H9 (cell line): ENCODE results near the gene CD200. TPM values are rescaled to one million over a fixed set of nuclear protein-coding genes. Genes with fewer than 3 reads are reported as not detected.

Source experiments
- DNase-seq: peaks from one replicate; pipeline ENCODE4 v3.0.0-alpha.2; 2017
- H2AFZ ChIP-seq: one replicate; pipeline ENCODE4 v1.6.1; 2013; ENCODE audit warnings: mild to moderate bottlenecking, low read length, control low read depth, moderate library complexity
- H2AK5ac ChIP-seq: 2 replicates; pipeline ENCODE4 v1.6.1; 2013; ENCODE audit warnings: low read length, control low read depth, mixed read lengths; ENCODE audit not compliant: insufficient read length
- H2BK120ac ChIP-seq: one replicate; pipeline ENCODE4 v1.6.1; 2013; ENCODE audit warnings: low read depth, mild to moderate bottlenecking, low read length, control low read depth, inconsistent platforms; ENCODE audit not compliant: poor library complexity, severe bottlenecking
- H2BK12ac ChIP-seq: 2 replicates; pipeline ENCODE4 v1.6.1; 2013; ENCODE audit warnings: low read length, control low read depth, mixed read lengths, low read depth; ENCODE audit not compliant: insufficient read length
- H2BK15ac ChIP-seq: 2 replicates; pipeline ENCODE4 v1.6.1; 2013; ENCODE audit warnings: low read depth, low read length, control low read depth
- H2BK20ac ChIP-seq: one replicate; pipeline ENCODE4 v1.6.1; 2013; ENCODE audit warnings: low read depth, mild to moderate bottlenecking, low read length, control low read depth, inconsistent platforms; ENCODE audit not compliant: poor library complexity, severe bottlenecking
- H2BK5ac ChIP-seq: 2 replicates; pipeline ENCODE4 v1.6.1; 2013; ENCODE audit warnings: low read length, control low read depth, mixed read lengths; ENCODE audit not compliant: insufficient read length
- H3K14ac ChIP-seq: 2 replicates; pipeline ENCODE4 v1.6.1; 2013; ENCODE audit warnings: low read length, control low read depth; ENCODE audit not compliant: insufficient read depth
- H3K18ac ChIP-seq: 2 replicates; pipeline ENCODE4 v1.6.1; 2013; ENCODE audit warnings: low read depth, mild to moderate bottlenecking, mixed read lengths, low read length, control low read depth; ENCODE audit not compliant: insufficient read length
- H3K23ac ChIP-seq: 2 replicates; pipeline ENCODE4 v1.6.1; 2013; ENCODE audit warnings: low read length, control low read depth, mixed read lengths, low read depth; ENCODE audit not compliant: insufficient read length
- H3K23me2 ChIP-seq: 2 replicates; pipeline ENCODE4 v1.6.1; 2013; ENCODE audit warnings: low read depth, mild to moderate bottlenecking, mixed read lengths, low read length, control low read depth; ENCODE audit not compliant: insufficient read length, poor library complexity, severe bottlenecking
- H3K27ac ChIP-seq: 2 replicates; pipeline ENCODE4 v1.5.1; 2013; ENCODE audit warnings: low read length, control low read depth, mixed read lengths, low read depth; ENCODE audit not compliant: insufficient read length
- H3K27me3 ChIP-seq: 2 replicates; pipeline ENCODE4 v1.6.1; 2013; ENCODE audit warnings: low read length, control low read depth, inconsistent platforms; ENCODE audit not compliant: insufficient read depth
- H3K4ac ChIP-seq: 2 replicates; pipeline ENCODE4 v1.6.1; 2013; ENCODE audit warnings: low read depth, mild to moderate bottlenecking, control low read depth, inconsistent platforms, low read length, moderate library complexity
- H3K4me1 ChIP-seq: 2 replicates; pipeline ENCODE4 v1.6.1; 2013; ENCODE audit warnings: low read length, control low read depth, inconsistent platforms; ENCODE audit not compliant: insufficient read depth
- H3K4me2 ChIP-seq: 2 replicates; pipeline ENCODE4 v1.6.1; 2013; ENCODE audit warnings: low read length, control low read depth, mixed read lengths; ENCODE audit not compliant: insufficient read length, insufficient read depth
- H3K56ac ChIP-seq: 2 replicates; pipeline ENCODE4 v1.6.1; 2013; ENCODE audit warnings: low read depth, mild to moderate bottlenecking, mixed read lengths, low read length, control low read depth; ENCODE audit not compliant: insufficient read length
- H3K79me1 ChIP-seq: 2 replicates; pipeline ENCODE4 v1.6.1; 2013; ENCODE audit warnings: low read depth, mild to moderate bottlenecking, moderate library complexity, low read length, control low read depth, inconsistent platforms; ENCODE audit not compliant: insufficient read depth, poor library complexity, severe bottlenecking
- H3K79me2 ChIP-seq: 2 replicates; pipeline ENCODE4 v1.6.1; 2013; ENCODE audit warnings: low read length, control low read depth, inconsistent platforms; ENCODE audit not compliant: insufficient read depth
- H3K9ac ChIP-seq: 2 replicates; pipeline ENCODE4 v1.6.1; 2013; ENCODE audit warnings: low read length, control low read depth, mixed read lengths; ENCODE audit not compliant: insufficient read length; ENCODE audit errors: extremely low read depth
- H3K9me3 ChIP-seq: one replicate; pipeline ENCODE4 v1.6.1; 2013; ENCODE audit warnings: low read depth, low read length, inconsistent platforms; ENCODE audit not compliant: control insufficient read depth
- H3T11ph ChIP-seq: one replicate; pipeline ENCODE4 v1.6.1; 2013; ENCODE audit warnings: mild to moderate bottlenecking, low read length, control low read depth, inconsistent platforms
- H4K20me1 ChIP-seq: one replicate; pipeline ENCODE4 v1.6.1; 2013; ENCODE audit not compliant: control insufficient read depth, insufficient read length, insufficient read depth
- H4K5ac ChIP-seq: 2 replicates; pipeline ENCODE4 v1.6.1; 2013; ENCODE audit warnings: low read depth, mild to moderate bottlenecking, mixed read lengths, low read length, control low read depth; ENCODE audit not compliant: insufficient read length
- H4K8ac ChIP-seq: replicated peaks from 2 replicates; pipeline ENCODE4 v1.6.1; 2013; ENCODE audit warnings: low read length, control low read depth, mixed read lengths, low read depth; ENCODE audit not compliant: insufficient read length
- H4K91ac ChIP-seq: 2 replicates; pipeline ENCODE4 v1.6.1; 2013; ENCODE audit warnings: low read depth, mild to moderate bottlenecking, moderate library complexity, mixed read lengths, low read length, control low read depth; ENCODE audit not compliant: insufficient read length
- H3K27ac Mint-ChIP-seq, 3 experiments: 2 replicates in 2 of 3; 3 replicates in 1 of 3; pipeline ENCODE4 v1.8.0; 2020 to 2021; ENCODE audit warnings: mixed read lengths in 3 of 3, mild to moderate bottlenecking in 1 of 3, moderate library complexity in 1 of 3
- H3K27me3 Mint-ChIP-seq: 2 replicates; pipeline ENCODE4 v1.8.0; 2021; ENCODE audit warnings: low read depth, mild to moderate bottlenecking, moderate library complexity, mixed read lengths
- H3K36me3 Mint-ChIP-seq, 3 experiments: 2 replicates in 2 of 3; 3 replicates in 1 of 3; pipeline ENCODE4 v1.8.0; 2020 to 2021; ENCODE audit warnings: low read depth in 3 of 3, mixed read lengths in 3 of 3; ENCODE audit not compliant: insufficient read depth in 1 of 3
- H3K4me1 Mint-ChIP-seq, 2 experiments: 2 replicates each; pipeline ENCODE4 v1.8.0; 2020; ENCODE audit warnings: mixed read lengths in 2 of 2
- H3K4me3 Mint-ChIP-seq, 2 experiments: 2 replicates in 1 of 2; 3 replicates in 1 of 2; pipeline ENCODE4 v1.8.0; 2020 to 2021; ENCODE audit warnings: mild to moderate bottlenecking in 2 of 2, mixed read lengths in 2 of 2, moderate library complexity in 1 of 2
- H3K9me3 Mint-ChIP-seq, 2 experiments: 2 replicates in 1 of 2; 3 replicates in 1 of 2; pipeline ENCODE4 v1.8.0; 2020; ENCODE audit warnings: mild to moderate bottlenecking in 2 of 2, mixed read lengths in 2 of 2, moderate library complexity in 1 of 2
- CTCF ChIP-seq: fragments of 200-600 bp; sonication (generic); conservative IDR thresholded peaks from 3 replicates; pipeline ENCODE4 v1.8.0; 2021; ENCODE audit warnings: antibody characterized with exemption, mild to moderate bottlenecking
- WGBS: extraction: QIAGEN DNeasy Blood & Tissue Kit; methylation state at CpG from one replicate; pipeline ENCODE4 v1.1.7; 2013; ENCODE audit warnings: missing lambda C conversion rate, low lambda C conversion rate, mixed read lengths; ENCODE audit not compliant: insufficient read length; ENCODE audit errors: extremely low coverage; 5-methylcytosine and 5-hydroxymethylcytosine counted together
- total RNA-seq: library from RNA; stranded (reverse); gene quantifications from 2 replicates; pipeline ENCODE4 v1.2.1, GENCODE V29; 2021

The CD200 gene
- total RNA-seq, 1 experiment from 2014 or later, result 51.6 TPM

GRCh38 chr3:112392393-112393359 lies 59.7 kb downstream of the CD200 start:
- H3K79me1 ChIP-seq, result no peaks in the 10 kb centered on the region
- no peak overlapping the region for H3K4me2 ChIP-seq
- Mint-ChIP-seq H3K27me3 (no peaks in the 10 kb centered on the region), H3K36me3 (peaks cover 12 to 23% (median 18%) of the 10 kb centered on the region in 3 experiments), H3K4me1 (peaks cover 37 to 44% of the 10 kb centered on the region in 2 experiments), H3K27ac (no peak overlapping the region; a peak in 1 of 7 replicates), H3K4me3 (no peak overlapping the region), H3K9me3 (peaks cover 16 to 17% of the 10 kb centered on the region in 2 experiments)
- H4K8ac ChIP-seq, result no peak overlapping the region
- no peak overlapping the region for H2BK15ac ChIP-seq
- no peak overlapping the region for H4K91ac ChIP-seq
- H2AK5ac ChIP-seq, result no peak overlapping the region
- peaks cover 6% of the 10 kb centered on the region for H3K4me1 ChIP-seq
- peaks cover 10% of the 10 kb centered on the region for H3K9me3 ChIP-seq
- no CpG with 5 or more reads among the region's 6 CpGs for WGBS
- no peak for TF ChIP-seq CTCF
- H3T11ph ChIP-seq, result no peak overlapping the region
- H3K9ac ChIP-seq, result no peak overlapping the region
- no peak overlapping the region for H2BK12ac ChIP-seq
- H3K4ac ChIP-seq, result no peak overlapping the region
- H3K23ac ChIP-seq, result no peak overlapping the region
- H2BK5ac ChIP-seq, result no peak overlapping the region
- H2AFZ ChIP-seq, result no peak overlapping the region
- H3K79me2 ChIP-seq, result no peaks in the 10 kb centered on the region
- H4K5ac ChIP-seq, result no peak overlapping the region
- DNase-seq, result no peak
- H3K18ac ChIP-seq, result no peak overlapping the region
- no peak overlapping the region for H3K14ac ChIP-seq
- no peak overlapping the region for H3K27ac ChIP-seq
- no peaks in the 10 kb centered on the region for H4K20me1 ChIP-seq
- no peak overlapping the region for H3K56ac ChIP-seq
- H3K23me2 ChIP-seq, result no peaks in the 10 kb centered on the region
- H3K27me3 ChIP-seq, result no peaks in the 10 kb centered on the region
- no peak overlapping the region for H2BK20ac ChIP-seq
- H2BK120ac ChIP-seq, result no peak overlapping the region
